HG03565 (cell line): Measurements from ENCODE around the gene SMCP.

Experiments used
- ATAC-seq: cut with Tn5 transposase; IDR thresholded peaks from one replicate; pipeline ENCODE4 v1.9.1; 2021; ENCODE audit warnings: mild to moderate bottlenecking, moderate library complexity; ENCODE audit not compliant: unreplicated experiment

SMCP gene

DNA sequence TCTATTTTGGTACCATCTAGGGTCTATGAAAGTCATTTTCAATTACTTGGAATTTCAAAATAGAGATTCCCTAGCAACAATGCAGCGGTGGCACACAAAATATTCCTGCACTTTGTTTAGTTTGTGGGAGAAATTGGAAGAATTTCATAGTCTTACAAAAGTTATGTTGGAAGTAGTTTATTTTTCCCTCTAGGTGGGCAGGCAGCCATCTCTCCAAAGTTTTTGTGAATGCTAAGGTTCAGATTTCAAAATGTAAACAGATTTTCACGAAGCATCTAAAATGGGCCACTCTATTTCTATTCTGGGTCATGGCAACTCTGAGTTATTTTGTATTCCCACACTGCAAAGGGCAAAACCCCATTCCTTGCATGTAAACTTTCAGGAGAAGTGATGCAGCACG lies 8.0 kb downstream of the SMCP start:
- no peak for ATAC-seq

GRCh38 chr1:152886758-152887409 lies 8.8 kb downstream of the SMCP start:
- ATAC-seq, result no peak

- no peak for ATAC-seq
Observed at GRCh38 chr1:152888126-152888525, 10.0 kb downstream of the SMCP start.

- ATAC-seq, result no peak
Observed at GRCh38 chr1:152899027-152899426, 20.9 kb downstream of the SMCP start.

- ATAC-seq, result no peak
Observed at GRCh38 chr1:152899883-152900282, 21.8 kb downstream of the SMCP start.

DNA sequence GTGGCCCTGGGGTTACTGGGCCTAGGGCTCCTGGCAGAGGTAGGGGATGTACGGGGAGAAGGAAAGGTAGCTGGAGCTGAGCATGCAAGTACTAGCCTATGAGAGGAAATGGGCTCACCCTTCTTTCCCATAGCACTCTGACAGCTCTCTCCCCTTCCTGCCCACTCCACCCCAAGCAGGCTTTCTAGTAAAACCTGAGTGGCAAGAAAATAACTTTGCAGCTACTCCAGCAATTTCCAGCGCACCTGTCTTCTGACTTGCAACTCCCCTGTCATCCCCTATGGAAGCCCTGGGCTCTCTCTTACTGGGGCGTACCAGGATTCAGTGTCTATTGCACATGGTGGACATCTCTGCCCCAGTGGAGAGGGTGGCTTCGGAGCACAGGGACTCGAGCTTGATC lies 23.5 kb downstream of the SMCP start:
- no peak for ATAC-seq

GRCh38 chr1:152902636-152903035 lies 24.5 kb downstream of the SMCP start:
- ATAC-seq, result no peak

GRCh38 chr1:152904688-152905440 lies 26.7 kb downstream of the SMCP start:
- no peak for ATAC-seq

DNA sequence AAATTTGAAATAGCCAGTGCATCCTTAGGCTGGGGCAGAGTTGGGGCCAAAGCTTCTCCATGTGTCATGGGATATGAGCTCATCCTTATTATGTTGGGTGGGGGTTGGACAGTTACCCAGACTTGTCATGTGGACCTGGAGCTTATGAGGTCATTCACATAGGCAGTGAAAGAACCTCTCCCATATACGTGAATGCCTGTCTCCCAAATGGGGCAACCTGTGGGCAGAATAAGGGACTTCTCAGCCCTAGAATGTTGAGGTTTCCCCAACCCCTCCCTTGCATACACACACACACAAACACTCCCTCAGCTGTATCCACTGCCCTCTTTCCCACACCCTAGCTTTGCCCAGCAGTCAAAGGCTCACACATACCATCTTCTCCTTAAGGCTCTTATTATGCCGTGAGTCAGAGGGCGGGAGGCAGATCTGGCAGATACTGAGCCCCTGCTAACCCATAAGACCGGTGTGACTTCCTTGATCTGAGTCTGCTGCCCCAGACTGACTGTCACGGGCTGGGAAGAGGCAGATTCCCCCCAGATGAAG lies 28.0 kb downstream of the SMCP start:
- ATAC-seq, result no peak

DNA sequence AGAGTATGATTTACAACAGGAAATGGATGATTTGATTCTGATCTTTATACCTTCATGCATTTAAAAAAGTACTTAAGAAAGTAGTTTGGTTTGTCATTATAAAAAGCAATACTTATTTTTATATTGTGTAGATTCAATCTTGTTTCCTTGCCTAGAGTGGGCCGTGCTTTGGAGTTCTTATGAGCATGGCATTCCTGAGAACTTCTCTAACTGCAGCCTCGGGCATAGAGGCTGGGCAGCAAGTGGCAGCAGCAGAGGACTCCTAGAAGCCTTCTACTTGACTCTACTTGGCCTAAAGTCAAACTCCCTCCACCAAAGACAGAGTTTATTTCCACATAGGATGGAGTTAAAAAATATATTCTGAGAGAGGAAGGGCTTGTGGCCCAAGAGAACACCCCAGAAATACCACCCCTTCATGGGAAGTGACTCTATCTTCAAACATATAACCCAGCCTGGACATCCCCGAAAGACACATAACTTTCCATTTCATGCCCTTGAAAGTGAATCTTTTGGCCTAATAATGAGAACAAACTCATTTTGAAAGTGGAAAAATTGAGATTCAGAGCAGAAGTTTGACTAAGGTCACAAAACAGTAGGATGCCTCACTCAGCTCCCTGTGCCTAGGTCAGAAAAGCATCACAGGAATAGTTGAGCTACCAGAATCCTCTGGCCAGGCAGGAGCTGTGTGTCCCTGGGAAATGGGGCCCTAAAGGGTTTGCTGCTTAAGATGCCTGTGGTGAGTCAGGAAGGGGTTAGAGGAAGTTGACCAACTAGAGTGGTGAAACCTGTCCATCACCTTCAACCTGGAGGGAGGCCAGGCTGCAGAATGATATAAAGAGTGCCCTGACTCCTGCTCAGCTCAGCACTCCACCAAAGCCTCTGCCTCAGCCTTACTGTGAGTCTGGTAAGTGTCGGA lies 29.8 kb downstream of the SMCP start, which contains the start of gene IVL:
Gene IVL, plus strand, starts transcription at position 861 of the 916 bp plus-strand sequence. CDS start 1,252 bp downstream, outside the sequence.
- ATAC-seq, result peak; percentile 55

DNA sequence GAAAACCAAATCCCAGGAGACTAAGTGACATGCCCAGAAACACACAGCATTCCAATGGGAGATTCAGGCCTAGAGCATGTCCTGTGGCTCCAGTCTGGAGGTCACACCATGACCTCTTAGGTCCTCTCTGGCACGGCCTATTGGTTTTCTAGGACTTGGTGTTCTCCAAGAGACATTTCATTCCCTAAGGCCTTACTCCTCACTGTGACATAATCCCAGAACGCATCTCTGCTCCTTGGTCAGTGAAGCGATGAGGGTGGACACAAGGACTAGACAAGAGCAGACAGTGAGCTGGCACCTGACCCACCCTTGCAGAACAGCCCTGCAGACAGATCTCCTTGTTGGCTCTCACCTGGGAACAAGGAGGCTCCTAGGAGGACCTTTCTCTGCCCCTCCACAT lies 31.1 kb downstream of the SMCP start:
- ATAC-seq, result no peak

- no peak for ATAC-seq
Observed at GRCh38 chr1:152912471-152912870, 34.3 kb downstream of the SMCP start.

DNA sequence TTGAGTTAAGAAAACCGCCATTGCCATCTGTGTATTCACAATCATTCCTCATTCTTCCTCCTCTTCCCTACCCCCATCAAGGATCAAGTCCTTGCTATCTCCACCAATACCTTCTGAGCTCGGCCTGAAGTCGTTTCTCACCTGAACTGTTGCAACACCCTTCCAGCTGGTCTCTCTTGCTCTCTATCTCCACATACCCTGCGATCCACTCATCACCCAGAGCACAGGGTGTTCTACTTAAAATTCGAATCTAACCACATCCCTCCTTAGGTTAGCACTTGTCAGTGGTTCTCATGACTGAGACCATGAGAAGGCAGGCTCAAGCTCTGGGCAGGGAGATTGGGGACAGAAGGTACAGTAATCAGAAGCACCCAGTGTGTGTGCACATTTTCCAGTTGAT lies 34.8 kb downstream of the SMCP start:
- ATAC-seq, result no peak

DNA sequence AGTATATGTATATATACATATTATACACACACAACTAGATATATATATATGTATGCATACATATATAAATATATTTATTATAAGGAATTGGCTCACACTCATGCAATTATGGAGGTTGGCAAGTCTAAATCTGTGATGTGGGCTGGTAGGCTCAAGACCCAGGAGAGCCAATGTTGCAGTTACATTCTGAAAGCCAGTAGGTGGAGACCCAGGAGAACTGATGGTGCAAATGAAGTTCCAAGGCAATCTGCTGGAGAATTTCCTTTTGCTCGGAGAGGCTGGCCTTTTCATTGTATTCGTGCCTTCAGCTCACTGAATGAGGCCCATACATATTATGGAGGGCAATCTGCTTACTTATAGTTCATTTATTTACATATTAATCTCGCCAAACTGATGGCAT lies 39.7 kb downstream of the SMCP start:
- ATAC-seq, result no peak

DNA sequence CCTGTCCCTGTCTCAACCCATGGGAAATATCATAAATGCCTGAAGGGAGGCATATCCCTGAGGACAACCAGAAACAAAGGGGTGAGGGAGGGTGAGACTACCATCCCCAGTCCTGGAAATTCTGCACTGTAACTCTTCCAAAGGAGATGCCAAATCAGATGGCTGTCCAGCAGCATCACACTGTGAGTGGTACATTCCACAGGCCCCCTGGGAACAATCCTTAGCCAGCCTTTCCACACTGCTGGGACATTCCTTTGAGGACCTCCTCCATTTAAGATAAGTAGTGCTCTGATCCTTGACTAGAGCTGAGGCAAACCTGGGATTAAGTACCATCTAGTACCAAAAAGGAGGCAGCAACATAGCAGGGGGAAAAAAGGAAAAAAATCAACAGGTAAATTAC lies 40.9 kb downstream of the SMCP start:
- ATAC-seq, result no peak

DNA sequence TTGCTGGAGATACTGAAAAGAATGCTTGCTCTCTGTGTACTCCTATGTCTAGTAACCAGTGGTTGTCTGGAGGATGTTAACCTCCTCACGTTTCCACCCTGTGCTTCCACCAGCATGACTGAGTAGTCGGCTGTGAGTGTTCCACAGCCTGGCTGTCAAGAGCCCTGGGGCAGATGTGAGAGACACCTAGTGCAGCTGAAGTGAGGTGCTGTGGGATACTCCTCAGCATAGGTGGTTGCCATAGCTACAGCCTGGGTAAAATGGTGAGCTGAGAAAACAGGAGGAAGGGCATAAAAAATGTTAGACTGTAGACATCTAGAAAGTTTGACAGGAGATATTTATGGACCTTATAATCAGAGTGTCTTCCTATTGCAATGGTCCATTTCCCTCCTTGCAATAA lies 46.1 kb downstream of the SMCP start:
- no peak for ATAC-seq

DNA sequence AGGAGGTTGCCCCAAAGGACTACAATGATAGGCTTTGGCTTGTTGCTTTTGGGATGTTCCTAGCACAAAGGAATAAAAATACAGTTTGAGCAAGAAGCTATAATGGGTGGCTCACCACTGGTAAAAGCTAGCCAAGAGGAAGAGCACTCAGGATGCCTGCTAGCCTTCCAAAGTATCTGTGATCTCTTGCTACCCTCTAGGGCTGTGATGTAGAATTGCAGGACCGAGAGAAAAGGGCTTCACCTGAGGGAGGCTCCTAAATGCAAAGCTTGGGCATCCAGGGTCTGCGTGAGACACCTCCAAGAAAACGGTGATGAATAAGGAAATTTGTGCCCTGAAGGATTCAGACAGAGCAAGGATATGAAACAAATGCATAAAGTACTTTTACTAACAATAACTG lies 48.0 kb downstream of the SMCP start:
- no peak for ATAC-seq

DNA sequence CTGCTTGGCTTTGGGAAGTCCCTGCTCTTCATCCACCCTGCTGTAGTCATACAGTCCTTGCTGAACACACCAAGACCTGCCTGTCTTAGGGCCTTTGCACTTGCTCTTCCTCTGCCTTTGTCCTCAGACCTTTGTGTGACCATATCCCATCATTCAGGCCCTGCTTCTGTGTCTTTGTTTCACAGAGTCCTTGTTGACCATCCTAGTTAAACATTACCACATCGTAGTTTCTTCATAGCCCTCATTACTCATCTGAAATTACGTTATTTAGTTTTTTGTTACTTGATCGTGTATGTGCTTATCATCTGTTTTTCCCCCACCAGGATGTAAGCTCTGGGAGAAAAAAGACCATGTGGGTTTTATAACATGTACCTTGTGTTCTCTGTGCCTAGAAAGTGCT lies 50.5 kb downstream of the SMCP start:
- ATAC-seq, result no peak

GRCh38 chr1:152932170-152932811 lies 54.2 kb downstream of the SMCP start:
- ATAC-seq, result no peak

GRCh38 chr1:152933196-152933595 lies 55.1 kb downstream of the SMCP start:
- no peak for ATAC-seq
